HEK293 (cell line): ENCODE measurements around the gene INTS15.
A peak's percentile ranks its signal among the peaks of the same experiment; 100 is the strongest.

Experiments used
- AEBP2 ChIP-seq: fragments of 450-650 bp; formaldehyde crosslinking; IDR thresholded peaks from 2 replicates; pipeline ENCODE4 v1.5.1; 2016; ENCODE audit warnings: missing biosample characterization, missing genetic modification characterization, borderline replicate concordance
- BCL6B ChIP-seq: fragments of 450-650 bp; formaldehyde crosslinking; IDR thresholded peaks from 2 replicates; pipeline ENCODE4 v1.5.1; 2017; ENCODE audit warnings: missing biosample characterization, missing genetic modification characterization
- GFI1B ChIP-seq: fragments of 450-650 bp; formaldehyde crosslinking; IDR thresholded peaks from 2 replicates; pipeline ENCODE4 v1.5.1; 2016; ENCODE audit warnings: missing biosample characterization, missing genetic modification characterization
- GLIS2 ChIP-seq: fragments of 450-650 bp; formaldehyde crosslinking; IDR thresholded peaks from 2 replicates; pipeline ENCODE4 v1.5.1; 2016; ENCODE audit warnings: missing biosample characterization, missing genetic modification characterization
- MYNN ChIP-seq: fragments of 450-650 bp; formaldehyde crosslinking; IDR thresholded peaks from 2 replicates; pipeline ENCODE4 v1.5.1; 2016; ENCODE audit warnings: missing biosample characterization, missing genetic modification characterization, borderline replicate concordance
- PRDM10 ChIP-seq: fragments of 450-650 bp; formaldehyde crosslinking; IDR thresholded peaks from 2 replicates; pipeline ENCODE4 v1.5.1; 2016; ENCODE audit warnings: missing biosample characterization, missing genetic modification characterization
- TSHZ1 ChIP-seq: fragments of 450-650 bp; formaldehyde crosslinking; IDR thresholded peaks from 2 replicates; pipeline ENCODE4 v1.5.1; 2016; ENCODE audit warnings: missing biosample characterization, missing genetic modification characterization, borderline replicate concordance
- ZBTB26 ChIP-seq: fragments of 450-650 bp; formaldehyde crosslinking; optimal IDR thresholded peaks from 2 replicates; pipeline ENCODE3; 2016; ENCODE audit warnings: missing biosample characterization, mild to moderate bottlenecking, missing genetic modification characterization
- ZBTB6 ChIP-seq: fragments of 450-650 bp; formaldehyde crosslinking; IDR thresholded peaks from 2 replicates; pipeline ENCODE4 v1.5.1; 2017; ENCODE audit warnings: missing biosample characterization, missing genetic modification characterization
- ZNF18 ChIP-seq: fragments of 450-650 bp; formaldehyde crosslinking; IDR thresholded peaks from 2 replicates; pipeline ENCODE4 v1.5.1; 2016; ENCODE audit warnings: missing biosample characterization, missing genetic modification characterization
- ZNF19 ChIP-seq: fragments of 450-650 bp; formaldehyde crosslinking; IDR thresholded peaks from 2 replicates; pipeline ENCODE4; 2016; ENCODE audit warnings: missing biosample characterization, missing genetic modification characterization, low read depth
- ZNF280C ChIP-seq: fragments of 450-650 bp; formaldehyde crosslinking; IDR thresholded peaks from 2 replicates; pipeline ENCODE4 v1.5.1; 2016; ENCODE audit warnings: missing biosample characterization, missing genetic modification characterization
- ZNF398 ChIP-seq: fragments of 450-650 bp; formaldehyde crosslinking; IDR thresholded peaks from 2 replicates; pipeline ENCODE4 v1.5.1; 2017; ENCODE audit warnings: missing biosample characterization, missing genetic modification characterization
- ZNF473 ChIP-seq: fragments of 450-650 bp; formaldehyde crosslinking; IDR thresholded peaks from 2 replicates; pipeline ENCODE4 v1.5.1; 2017; ENCODE audit warnings: missing biosample characterization, missing genetic modification characterization
- ZNF530 ChIP-seq: fragments of 450-650 bp; formaldehyde crosslinking; IDR thresholded peaks from 2 replicates; pipeline ENCODE4 v1.5.1; 2016; ENCODE audit warnings: low read depth, missing biosample characterization, missing genetic modification characterization
- ZNF558 ChIP-seq: fragments of 450-650 bp; formaldehyde crosslinking; IDR thresholded peaks from 2 replicates; pipeline ENCODE4 v1.5.1; 2016; ENCODE audit warnings: missing biosample characterization, missing genetic modification characterization
- ZNF571 ChIP-seq: fragments of 450-650 bp; formaldehyde crosslinking; IDR thresholded peaks from 2 replicates; pipeline ENCODE4 v1.5.0; 2017; ENCODE audit warnings: missing biosample characterization, missing genetic modification characterization
- ZNF610 ChIP-seq: fragments of 450-650 bp; formaldehyde crosslinking; IDR thresholded peaks from 2 replicates; pipeline ENCODE4 v1.5.1; 2016; ENCODE audit warnings: missing biosample characterization, missing genetic modification characterization, borderline replicate concordance
- ZNF76 ChIP-seq: fragments of 450-650 bp; formaldehyde crosslinking; IDR thresholded peaks from 2 replicates; pipeline ENCODE4; 2016; ENCODE audit warnings: low read depth, missing biosample characterization, missing genetic modification characterization, borderline replicate concordance

The INTS15 gene

GRCh38 chr7:6577369-6578113 lies 12.3 kb upstream of the INTS15 start, which contains the start of gene ZDHHC4 (continued):
- TF ChIP-seq ZNF18 (tag by site-specific recombination) (no peak), ZNF398 (tag by site-specific recombination) (no peak), GLIS2 (peak; percentile 87), GFI1B (no peak), PRDM10 (tag by site-specific recombination) (peak; percentile 92), AEBP2 (tag by site-specific recombination) (no peak), BCL6B (no peak), ZNF76 (tag by site-specific recombination) (peak; percentile 46; the same call in 1 of the 2 replicates), ZNF558 (tag by site-specific recombination) (no peak), ZNF610 (tag by site-specific recombination) (0 out of 2 replicates have a peak, but pooled peaks have one; percentile 17), ZNF280C (no peak), ZBTB26 (tag by site-specific recombination) (peak; percentile 69), MYNN (tag by site-specific recombination) (no peak), ZNF473 (tag by site-specific recombination) (no peak), ZNF571 (tag by site-specific recombination) (no peak), TSHZ1 (tag by site-specific recombination) (no peak), ZNF19 (tag by site-specific recombination) (no peak), ZNF530 (tag by site-specific recombination) (no peak), ZBTB6 (peak; percentile 85)
